ENCODE results near the gene GCLM.
A peak's percentile ranks its signal among the peaks of the same experiment; 100 is the strongest.
"Not testable (repeated sequence)": the region's sequence is repeated elsewhere in the genome, so short reads cannot be mapped to it uniquely, and the experiment has no call there.

GRCh38 chr1:93850687-93851326 lies 58.4 kb downstream of the GCLM start:
- TF ChIP-seq SIN3A (IDR thresholded peaks at IDR 0.05; ENCODE audit: low read depth); ZFX (IDR thresholded peaks at IDR 0.05); EZH2 (IDR thresholded peaks at IDR 0.05); POLR2AphosphoS5 (IDR thresholded peaks at IDR 0.05; ENCODE audit: low read depth, low read length): not testable (repeated sequence)
- peak; percentile 36 to 57 (median 45); a peak in 5 of 6 replicates for TF ChIP-seq CTCF (IDR thresholded peaks at IDR 0.05 in 2 of 3, conservative IDR thresholded peaks at IDR 0.05 in 1 of 3; ENCODE audit: borderline replicate concordance in 1 of 3, insufficient read depth in 1 of 3, low read depth in 2 of 3, low read length in 2 of 3)

Data from HCT116 (cell line).